GM18526 (cell line): Measurements from ENCODE around the gene RAB40C.

Experiments used
- POLR2A ChIP-seq: IDR thresholded peaks from 3 replicates; pipeline ENCODE4 v1.6.1; 2011; ENCODE audit not compliant: insufficient read length; ENCODE audit errors: extremely low read depth

Gene RAB40C

DNA sequence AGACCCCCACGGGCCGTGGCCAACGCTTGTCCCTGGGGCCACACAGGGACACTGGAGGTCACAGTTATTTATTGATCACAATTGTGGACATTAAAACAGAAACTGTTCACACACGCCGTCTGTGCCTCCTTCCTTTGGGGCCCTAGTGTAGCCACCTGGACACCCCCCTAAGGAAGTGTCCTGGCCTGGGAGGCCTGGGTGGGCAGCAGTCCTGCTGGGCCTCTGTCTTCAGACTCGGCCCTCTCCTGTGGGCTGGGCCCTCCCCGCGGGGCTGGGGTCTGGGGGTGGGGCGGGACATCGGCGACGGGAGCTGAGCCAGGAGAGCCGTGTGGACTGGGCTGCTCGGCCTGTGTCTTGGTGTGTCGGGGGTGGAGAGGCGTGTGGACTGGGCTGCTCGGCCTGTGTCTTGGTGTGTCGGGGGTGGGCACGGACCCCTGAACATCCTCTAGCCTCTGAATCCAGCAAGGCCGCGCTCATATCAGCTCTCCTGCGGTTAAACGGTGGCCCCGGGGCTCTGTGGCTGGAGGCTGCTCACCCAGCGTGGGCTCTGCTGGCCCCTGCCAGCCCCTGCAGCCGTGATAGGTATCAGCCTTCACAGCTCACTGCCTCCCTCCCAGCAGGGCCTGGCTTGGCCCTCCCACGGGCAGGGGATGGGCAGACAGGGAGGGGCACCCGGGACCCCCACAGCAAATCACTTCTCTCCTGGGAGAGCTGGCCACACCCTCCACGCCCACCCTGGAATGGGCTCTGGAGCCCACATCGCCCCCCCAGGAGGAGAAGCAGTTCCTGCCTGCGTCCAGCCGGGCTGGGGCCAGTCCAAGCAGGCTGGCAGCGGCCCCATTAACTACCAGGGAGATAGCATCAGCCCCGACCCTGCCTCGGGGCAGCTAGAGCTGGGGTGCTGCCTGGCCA lies 24.2 kb upstream of the RAB40C start:
- no peak for TF ChIP-seq POLR2A

DNA sequence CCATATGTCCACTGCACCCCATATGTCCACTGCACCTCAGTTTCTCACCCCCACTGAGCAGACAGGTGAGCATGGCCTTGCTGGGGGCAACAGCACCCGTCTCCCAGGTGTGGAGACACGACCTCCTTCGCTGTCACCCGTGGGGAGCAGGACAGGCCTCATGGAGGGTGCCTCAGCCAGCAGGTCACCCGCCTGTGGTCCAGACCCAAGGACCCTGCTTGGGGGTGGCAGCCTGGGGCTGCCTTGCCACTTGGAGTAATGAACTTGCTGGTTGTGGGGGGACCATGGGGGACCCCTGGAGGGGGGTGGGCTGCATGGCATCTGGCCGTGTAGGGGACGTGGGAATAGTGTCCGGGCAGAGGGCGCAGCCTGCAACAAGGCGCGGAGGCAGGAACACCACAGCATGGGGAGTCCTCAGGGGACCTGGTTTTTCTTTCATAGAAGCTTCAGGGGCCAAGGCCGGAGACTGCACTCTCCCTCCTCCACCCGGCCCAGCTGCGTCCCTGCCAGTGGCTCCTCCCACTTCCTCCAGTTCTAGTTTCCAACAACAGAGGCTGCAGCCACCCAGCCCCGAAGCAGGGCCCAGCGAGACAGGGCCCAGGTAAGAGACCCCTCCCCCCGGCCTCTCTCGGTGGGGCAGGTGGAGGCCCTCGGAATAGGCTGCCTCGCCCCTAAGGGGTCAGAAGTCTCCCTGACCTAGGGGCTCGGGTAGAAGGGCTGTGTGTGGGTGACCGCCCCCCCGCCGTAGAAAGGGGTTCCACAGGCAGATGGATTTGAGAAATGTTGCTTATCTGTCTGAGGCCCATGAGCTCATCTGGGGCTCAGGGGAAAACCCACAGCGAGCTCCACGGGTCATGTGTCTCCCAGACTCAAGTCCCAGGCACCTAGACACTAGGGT lies 23.1 kb upstream of the RAB40C start, which contains the start of gene NHLRC4:
Gene NHLRC4 (plus strand): TSS at position 531 of the 898 bp plus-strand sequence. CDS start 1,043 bp downstream, outside the sequence.
- peak; percentile 55 for TF ChIP-seq POLR2A

DNA sequence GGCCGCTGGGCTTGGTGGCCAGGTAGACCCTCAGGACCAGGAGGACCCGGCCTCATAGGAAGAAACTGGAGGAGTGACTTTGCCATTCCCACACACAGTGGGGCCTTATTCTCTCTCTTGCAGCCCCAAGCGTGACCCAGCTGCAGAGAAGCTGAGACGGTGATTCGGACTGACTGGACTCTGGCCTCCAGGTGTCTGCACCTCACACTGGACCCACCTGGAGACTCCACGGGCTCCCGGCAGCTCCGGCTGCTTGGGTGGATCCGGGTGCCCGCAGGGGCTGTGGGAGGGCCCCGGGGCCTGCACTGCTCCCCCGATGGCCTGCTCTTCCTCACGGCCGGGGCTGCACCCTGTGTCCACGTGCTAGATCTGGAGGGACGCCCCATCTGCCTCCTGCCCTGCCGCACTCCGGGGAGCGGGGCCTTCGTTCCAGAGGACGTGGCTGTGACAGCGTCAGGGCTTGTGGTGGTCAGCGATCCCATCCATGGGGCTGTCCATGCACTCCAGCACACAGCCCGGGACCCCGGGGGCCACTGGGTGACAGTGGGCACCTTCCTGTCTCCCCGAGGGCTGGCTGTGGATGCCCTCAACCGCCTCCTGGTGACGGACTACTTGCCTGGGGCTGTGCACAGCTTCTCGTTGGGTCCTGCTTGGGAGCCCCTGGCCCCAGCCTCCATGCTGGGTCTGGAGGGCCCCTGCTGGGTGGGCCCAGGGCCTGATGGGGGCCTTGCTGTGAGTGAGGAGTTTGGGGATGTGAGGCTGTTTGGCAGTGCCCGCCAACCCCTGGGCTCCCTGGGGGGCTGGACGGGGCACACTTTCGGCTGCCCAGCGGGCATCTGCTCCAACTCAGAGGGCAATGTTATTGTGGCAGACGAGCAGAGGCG lies 22.3 kb upstream of the RAB40C start:
- TF ChIP-seq POLR2A, result no peak

DNA sequence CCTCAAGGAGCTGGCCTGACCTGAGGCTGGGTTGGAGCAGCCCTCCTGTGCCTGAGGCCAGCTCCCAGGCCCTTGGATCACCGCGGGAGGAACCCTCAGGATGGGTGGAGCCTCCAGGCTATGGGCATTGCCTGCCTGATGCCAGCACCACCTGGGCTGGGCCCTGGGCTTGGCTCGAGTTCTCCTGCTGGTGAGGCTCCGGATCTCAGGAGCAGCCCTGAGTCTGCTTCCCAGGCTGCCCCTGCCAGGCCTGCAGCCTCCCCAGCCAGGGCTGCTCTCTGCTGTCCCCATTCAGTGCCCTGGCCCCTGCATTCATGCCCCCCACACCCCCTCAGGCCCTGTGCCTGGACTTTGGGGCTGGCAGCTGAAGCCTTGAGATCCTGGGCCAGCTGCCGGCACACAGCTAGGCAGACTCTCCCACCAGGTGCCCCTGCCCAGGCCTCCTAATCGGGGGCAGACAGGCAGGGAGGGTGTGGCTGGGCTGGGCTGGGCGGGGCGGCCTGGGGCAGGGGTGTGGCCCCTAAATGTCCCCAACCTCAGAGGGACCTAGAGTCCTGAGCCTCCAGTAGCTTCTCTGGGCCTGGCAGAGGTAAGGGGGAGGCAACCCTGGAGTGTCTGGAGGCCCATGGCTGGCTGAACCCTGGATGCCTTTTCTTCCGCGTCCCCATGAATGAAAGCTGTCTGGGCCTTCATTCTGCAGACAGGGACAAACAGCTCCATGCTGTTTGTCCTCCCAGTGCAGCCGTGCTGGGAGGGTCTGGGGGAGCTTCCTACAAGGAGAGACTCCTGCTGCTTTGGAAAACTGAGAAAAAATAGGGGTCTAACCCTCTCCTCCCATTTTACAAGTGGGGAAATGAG lies 21.2 kb upstream of the RAB40C start:
- TF ChIP-seq POLR2A, result no peak

DNA sequence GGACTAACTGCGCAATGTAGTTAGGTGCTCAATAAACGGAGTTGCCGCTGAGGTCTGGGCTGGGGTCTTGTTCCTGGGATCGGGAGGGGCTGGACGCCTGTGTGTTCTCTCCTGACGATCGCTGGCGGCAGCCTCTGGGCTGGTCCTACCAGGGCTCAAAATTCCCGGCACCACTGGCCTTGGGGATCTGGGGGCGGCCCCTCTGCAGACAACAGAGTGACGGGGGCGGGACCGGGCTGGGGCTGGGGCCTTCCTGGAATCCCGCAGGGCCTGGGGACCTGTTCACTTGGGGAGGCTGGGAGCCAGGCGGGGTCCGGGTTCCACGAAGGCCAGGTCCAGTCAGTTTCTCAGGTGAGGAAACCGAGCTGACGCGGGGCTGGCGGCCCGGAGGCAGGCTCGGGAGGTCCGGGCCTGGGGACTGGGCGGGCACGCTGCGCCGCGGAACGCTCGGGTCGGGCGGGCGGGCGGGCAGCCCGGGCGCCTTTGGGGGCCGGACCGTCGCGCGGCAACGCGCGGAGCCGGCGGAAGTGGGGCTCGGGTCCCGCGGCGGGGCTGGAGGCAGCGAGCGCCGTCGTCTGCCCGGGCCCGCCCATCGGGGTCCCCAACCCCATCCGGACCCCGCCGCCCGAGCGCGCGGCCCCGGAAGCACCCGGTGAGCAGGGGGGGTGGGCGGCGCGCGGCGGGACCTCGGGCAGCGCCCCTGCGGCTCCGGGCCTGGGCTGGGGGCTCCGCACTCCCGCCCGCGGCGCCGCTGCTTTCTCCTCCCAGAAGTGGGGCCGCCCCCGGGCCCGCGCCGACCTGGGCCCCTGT lies 20.2 kb upstream of the RAB40C start, which contains the start of gene PIGQ:
Gene PIGQ (plus strand): TSS at position 524 of the 810 bp plus-strand sequence. CDS start 4,107 bp downstream, outside the sequence.
- TF ChIP-seq POLR2A, result peak; percentile 32

DNA sequence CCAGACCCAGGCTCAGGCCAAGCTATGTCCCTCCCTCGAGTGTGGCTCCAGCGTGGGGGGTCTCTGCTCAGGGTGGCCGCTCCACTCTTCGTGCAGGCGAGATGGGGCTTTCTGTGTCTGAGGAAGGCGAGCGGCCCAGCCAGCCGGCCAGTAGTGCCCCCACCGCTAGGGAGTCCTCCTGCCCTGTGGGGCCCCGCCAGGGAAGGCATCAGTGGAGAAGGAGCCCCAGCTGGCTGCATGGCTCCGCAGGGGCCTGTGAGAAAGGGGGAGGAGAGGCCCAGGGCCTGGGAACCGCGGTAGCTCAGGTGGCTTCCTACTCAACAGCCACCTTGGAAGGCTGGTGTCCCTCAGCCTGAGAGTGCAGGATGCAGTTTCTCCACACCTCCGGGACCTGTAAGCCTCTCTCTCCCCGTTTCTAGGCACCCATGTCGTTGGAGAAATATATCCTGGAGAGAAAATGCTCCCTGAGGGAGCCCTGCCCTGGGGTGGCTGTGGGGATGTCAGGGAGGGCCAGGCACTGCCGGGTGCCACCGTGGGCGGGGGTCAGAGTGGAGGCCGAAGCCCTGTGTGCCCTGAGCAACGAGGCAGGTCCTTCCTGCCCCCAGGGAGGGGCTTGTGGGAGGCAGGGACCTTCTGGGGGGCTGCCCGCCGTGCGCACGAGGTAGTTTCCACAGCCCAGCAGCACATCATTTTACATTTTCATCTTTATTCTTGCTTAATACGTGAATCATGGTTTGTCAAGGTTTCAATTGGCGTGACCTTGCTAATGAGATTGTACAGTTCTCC lies 16.8 kb upstream of the RAB40C start:
- TF ChIP-seq POLR2A, result no peak

DNA sequence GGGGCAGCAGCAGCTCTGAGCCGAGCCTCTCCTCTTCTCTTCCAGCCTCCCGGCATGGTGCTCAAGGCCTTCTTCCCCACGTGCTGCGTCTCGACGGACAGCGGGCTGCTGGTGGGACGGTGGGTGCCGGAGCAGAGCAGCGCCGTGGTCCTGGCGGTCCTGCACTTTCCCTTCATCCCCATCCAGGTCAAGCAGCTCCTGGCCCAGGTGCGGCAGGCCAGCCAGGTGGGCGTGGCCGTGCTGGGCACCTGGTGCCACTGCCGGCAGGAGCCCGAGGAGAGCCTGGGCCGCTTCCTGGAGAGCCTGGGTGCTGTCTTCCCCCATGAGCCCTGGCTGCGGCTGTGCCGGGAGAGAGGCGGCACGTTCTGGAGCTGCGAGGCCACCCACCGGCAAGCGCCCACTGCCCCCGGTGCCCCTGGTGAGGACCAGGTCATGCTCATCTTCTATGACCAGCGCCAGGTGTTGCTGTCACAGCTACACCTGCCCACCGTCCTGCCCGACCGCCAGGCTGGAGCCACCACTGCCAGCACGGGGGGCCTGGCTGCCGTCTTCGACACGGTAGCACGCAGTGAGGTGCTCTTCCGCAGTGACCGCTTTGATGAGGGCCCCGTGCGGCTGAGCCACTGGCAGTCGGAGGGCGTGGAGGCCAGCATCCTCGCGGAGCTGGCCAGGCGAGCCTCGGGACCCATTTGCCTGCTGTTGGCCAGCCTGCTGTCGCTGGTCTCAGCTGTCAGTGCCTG lies 15.7 kb upstream of the RAB40C start:
- TF ChIP-seq POLR2A, result no peak

DNA sequence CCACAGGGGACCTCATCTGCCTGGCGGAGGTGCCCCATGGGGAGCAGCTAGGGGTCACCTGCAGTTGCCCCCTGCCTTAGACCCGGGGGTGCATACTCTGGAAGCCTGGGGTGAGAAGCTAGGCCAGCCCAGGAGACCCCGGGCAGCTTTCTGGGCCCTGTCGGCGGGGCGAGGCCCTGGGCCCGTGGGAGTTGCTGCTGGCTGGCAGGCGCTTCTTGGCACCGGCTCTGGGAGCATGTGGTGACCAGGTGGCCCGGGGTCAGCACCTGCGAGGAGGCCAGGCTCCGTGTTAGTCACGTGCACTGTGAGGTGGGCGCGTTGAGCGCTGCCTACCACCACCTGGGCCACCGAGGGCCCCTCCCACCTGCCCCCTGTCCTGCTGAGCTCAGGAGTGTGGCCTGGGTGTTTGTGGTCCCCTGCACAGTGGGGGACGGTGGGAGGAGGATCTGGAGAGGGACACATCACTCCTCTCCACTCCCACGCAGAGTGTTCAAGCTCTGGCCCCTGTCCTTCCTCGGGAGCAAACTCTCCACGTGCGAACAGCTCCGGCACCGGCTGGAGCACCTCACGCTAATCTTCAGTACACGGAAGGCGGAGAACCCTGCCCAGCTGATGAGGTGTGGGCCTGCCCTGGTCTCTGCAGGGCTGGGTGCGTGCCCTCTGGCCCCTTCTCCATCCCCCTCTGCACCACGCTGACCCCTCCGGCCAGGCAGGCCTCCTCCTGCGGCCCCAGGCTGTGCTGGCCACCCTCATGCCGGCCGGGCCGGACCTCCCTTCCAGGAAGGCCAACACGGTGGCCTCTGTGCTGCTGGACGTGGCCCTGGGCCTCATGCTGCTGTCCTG lies 14.3 kb upstream of the RAB40C start:
- TF ChIP-seq POLR2A, result no peak

DNA sequence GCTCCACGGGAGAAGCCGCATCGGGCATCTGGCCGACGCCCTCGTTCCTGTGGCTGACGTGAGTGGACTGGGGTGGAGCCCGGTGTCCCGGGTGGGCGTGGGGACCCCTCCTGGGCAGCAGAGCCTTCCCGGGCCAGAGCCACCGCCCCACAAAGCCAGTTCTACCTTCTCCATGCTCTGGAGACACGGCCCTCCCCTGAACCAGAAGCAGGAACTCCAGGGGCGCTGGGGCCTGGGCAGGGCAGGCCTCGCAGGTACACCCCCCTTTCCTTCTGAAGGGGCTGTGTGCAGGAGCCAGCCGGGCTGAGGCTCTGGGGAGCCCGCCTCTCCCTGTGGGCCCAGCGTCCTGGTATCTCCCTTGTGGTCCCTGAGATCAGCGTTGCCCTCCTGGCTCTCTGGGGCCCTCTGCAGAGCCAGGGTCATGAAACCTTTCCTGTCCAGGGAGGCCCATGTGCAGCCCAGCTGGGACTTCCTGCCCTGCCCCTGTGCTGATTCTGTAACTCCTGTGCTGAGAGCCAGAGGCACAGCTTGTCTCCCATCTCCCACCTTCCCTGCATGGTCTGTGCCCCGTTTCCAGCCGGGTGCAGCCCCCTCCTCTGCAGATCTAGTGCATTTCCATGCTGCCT lies 13.6 kb upstream of the RAB40C start:
- no peak for TF ChIP-seq POLR2A

DNA sequence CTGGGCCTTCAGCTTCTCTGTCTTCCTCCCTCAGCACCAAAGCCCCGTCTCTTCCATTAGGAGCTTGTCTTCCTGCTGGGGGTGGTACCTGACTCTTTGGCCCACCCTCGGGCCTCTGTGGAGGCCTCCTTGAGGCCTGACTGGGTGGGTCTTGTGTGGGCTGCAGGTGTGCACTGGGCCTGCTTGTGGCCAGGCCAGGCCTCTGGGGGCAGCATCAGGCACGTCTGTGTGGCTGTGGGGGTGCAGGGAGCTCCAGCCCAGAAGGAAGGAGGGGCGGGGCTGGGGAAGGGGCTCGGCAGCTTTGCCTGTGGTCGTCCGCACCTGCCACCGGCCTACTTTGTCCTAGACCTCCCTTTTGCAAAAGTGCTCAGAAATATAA lies 13.1 kb upstream of the RAB40C start:
- no peak for TF ChIP-seq POLR2A

DNA sequence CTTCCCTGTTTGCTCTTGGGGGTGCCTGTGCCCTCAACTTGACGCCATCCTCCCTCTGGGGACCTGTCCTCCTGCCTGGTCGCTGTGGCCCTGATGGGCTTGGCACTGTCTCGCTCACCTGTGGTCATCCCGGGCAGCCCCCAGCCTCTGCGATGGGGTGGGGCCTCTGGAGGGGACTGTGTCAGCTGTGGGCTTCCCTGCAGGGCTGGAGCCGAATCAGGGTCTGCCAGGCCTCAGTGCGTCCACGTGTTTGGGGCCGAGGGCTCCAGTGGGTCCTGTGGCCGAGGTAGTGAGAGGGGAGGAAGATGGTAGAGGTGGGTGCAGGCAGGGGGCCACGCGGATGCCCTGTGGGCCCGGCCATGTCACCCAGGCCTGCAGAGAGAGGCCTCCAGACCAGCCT lies 12.1 kb upstream of the RAB40C start:
- no peak for TF ChIP-seq POLR2A
